GM12891 (cell line): Measurements from ENCODE around the gene LOXL1. TPM values are rescaled to one million over a fixed set of nuclear protein-coding genes. Genes with fewer than 3 reads are reported as not detected.

Source experiments
- DNase-seq: peaks from one replicate; pipeline ENCODE4 v3.0.0; 2011; ENCODE audit warnings: low spot score; ENCODE audit not compliant: insufficient read length
- FAIRE-seq: peaks from 2 replicates; lab custom pipeline; 2011; peaks lifted over from hg19 to GRCh38; lab: Jason Lieb, UNC
- PAX5 ChIP-seq: IDR thresholded peaks from 2 replicates; pipeline ENCODE4 v1.6.1; 2011; ENCODE audit warnings: low read length, moderate library complexity, mild to moderate bottlenecking; ENCODE audit not compliant: insufficient read depth, severe bottlenecking
- POLR2A ChIP-seq: IDR thresholded peaks from 2 replicates; pipeline ENCODE4 v1.6.1; 2011; ENCODE audit warnings: low read depth, low read length, control low read depth
- POLR2AphosphoS5 ChIP-seq: IDR thresholded peaks from 2 replicates; pipeline ENCODE4 v1.6.1; 2011; ENCODE audit warnings: low read depth, low read length, control low read depth
- POU2F2 ChIP-seq: IDR thresholded peaks from 2 replicates; pipeline ENCODE4 v1.6.1; 2011; ENCODE audit warnings: low read depth, mild to moderate bottlenecking, control low read depth, low read length, moderate library complexity
- SPI1 ChIP-seq: IDR thresholded peaks from 2 replicates; pipeline ENCODE4 v1.6.1; 2011; ENCODE audit warnings: low read depth, low read length, control low read depth
- TAF1 ChIP-seq: IDR thresholded peaks from 2 replicates; pipeline ENCODE4 v1.6.1; 2011; ENCODE audit warnings: low read depth, low read length, control low read depth
- polyA plus RNA-seq: library from polyadenylated mRNA; unstranded; fragments of >200 nt; gene quantifications from one replicate; pipeline ENCODE4 v1.2.1, GENCODE V29; 2012; ENCODE audit warnings: low read depth, missing spikeins, inconsistent platforms; ENCODE audit not compliant: missing spikeins

The LOXL1 gene, protein sequence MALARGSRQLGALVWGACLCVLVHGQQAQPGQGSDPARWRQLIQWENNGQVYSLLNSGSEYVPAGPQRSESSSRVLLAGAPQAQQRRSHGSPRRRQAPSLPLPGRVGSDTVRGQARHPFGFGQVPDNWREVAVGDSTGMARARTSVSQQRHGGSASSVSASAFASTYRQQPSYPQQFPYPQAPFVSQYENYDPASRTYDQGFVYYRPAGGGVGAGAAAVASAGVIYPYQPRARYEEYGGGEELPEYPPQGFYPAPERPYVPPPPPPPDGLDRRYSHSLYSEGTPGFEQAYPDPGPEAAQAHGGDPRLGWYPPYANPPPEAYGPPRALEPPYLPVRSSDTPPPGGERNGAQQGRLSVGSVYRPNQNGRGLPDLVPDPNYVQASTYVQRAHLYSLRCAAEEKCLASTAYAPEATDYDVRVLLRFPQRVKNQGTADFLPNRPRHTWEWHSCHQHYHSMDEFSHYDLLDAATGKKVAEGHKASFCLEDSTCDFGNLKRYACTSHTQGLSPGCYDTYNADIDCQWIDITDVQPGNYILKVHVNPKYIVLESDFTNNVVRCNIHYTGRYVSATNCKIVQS
- polyA plus RNA-seq: not detected

DNA sequence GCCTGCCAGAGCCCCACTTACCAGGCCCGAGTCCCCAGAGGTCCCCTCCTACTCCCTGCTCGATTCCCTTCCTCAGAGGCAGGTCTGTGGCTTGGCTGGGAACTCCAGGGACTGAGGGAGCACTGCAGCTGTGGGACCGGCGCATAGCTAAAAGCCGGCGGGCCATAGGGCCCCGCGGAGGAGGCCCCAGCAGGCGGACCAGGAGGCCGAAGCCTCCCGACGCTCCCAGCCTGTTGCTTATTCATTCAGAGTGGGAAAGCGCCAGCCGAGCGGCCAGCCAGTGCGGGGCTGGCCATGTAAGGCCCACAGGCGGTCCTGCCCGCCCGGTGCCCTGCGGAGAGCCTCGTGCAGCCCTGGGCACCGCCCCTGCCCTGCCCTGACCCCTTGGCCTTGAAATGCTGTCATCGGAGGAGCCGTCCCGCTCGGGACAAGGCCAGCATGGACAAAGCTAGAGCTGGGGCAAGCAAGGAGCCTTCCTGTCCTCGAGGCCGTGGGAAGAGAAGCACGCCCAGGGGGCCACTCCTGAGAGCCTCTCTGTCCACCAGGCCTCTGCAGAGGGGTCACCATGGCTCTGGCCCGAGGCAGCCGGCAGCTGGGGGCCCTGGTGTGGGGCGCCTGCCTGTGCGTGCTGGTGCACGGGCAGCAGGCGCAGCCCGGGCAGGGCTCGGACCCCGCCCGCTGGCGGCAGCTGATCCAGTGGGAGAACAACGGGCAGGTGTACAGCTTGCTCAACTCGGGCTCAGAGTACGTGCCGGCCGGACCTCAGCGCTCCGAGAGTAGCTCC lies at the start of gene LOXL1:
Gene LOXL1 (plus strand): TSS at position 244 of the 784 bp plus-strand sequence. CDS start 322 bp downstream, at position 566.
- TF ChIP-seq POU2F2 (no peak), POLR2AphosphoS5 (no peak), POLR2A (no peak), TAF1 (no peak), PAX5 (no peak), SPI1 (no peak)
- FAIRE-seq (no peak), DNase-seq (no peak)

DNA sequence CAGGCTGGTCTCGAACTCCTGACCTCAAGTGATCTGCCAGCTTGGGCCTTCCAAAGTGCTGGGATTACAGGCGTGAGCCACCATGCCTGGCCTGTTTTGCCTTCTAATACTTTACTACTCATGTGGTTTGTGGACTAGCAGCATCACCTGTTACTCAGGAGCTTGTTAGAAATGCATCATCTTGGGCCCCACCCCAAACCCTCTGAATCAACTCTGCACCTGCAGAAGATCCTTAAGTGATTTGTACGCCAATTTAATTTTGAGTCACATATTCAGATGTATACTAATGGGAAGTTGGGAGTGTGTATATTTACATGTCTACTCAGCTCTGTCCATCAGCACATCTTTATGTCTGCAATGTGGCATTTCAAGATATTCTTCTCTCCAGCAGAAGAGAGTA lies 46.8 kb upstream of the LOXL1 start:
- no peak for FAIRE-seq
- TF ChIP-seq POLR2AphosphoS5 (no peak), POU2F2 (no peak), SPI1 (no peak), TAF1 (no peak), POLR2A (no peak)
- DNase-seq: no peak

DNA sequence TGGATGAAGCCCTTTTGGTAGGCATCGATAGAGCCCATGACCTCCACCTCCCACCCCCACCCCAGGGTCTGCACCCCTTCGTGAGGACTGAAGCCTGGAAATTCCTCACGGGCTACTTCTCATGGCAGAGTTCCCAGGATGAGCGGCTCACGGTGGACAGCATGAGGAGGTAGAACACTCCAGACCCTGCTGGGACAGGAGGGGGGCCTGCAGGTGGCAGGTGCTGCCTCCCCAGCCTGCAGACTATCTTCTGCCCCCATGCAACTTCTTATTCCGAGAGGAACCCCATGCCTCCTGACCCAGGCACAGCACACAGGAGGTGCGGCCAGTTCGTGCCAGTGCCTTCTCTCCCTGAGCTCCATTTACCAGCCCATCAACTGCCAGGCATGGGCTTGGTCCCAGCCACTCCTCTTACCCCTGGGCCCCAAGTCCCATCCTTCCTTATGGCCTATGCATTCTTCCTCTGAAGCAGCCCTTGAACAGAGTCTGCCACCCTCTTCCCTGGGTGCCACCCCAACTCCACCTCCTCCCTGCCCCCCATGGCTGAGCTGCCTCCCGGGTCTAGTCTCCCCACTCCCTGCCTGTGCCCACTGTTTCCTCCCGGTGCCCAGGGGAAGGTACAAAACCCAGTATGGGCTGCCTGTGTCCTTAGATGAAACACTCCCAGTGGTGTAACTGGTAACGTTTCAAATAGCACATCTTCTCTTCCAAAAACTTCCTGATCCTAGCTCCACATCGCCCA lies 44.5 kb upstream of the LOXL1 start:
- TF ChIP-seq POU2F2 (no peak), PAX5 (no peak), SPI1 (no peak), POLR2AphosphoS5 (no peak), POLR2A (no peak), TAF1 (no peak)
- FAIRE-seq (no peak), DNase-seq (no peak)

DNA sequence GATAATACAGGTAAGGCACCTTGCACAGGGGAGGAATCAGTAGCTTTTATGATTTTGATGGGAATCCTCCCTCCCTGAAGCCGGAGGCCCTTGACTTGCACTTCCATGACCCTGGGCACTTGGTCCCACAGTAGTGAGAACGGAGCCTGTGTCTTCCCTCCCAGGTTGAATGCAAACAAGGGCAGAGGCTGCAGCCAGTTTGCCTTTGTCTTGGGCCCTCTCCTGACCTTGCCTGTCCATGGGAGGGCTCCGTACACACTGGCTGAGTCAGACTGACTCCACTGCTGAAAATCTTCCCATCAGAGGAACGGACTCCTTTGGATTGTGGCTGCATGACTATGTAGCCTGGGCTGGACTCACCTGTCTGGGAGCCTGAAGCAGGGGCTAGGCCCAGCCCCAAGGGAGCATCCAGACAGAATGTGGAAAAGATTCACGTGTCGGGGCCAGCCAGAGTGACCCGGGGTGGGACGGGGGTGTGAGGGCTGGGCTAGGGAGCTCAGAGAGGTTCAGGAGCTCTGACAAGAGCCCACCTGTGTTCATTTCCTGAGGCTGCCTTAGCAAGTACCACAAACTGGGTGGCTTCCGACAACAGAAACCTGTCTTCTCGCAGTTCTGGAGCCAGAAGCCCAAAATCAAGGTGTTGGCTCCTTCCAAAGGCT lies 43.4 kb upstream of the LOXL1 start:
- DNase-seq: no peak
- FAIRE-seq: no peak
- TF ChIP-seq TAF1 (no peak), PAX5 (no peak), SPI1 (no peak), POU2F2 (no peak), POLR2A (no peak), POLR2AphosphoS5 (no peak)

DNA sequence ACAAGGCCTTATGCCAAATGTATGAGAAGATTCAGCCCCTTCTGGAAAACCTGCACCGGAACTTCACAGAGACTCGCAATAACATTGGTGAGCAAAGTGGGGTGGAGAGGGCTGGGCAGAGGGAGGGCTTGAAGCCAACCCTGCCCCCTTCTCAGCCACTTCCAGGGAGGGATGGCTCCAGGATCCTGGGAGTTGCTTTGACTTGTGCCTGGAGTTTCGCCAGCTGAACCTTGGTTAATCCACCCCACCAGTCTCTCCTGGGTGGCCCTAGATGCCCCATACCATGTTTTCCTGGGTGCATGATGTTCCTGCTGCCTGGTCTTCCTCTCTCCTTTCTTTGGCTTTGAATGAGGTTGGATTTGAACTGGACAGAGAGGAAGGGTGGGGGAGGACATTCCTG lies 42.1 kb upstream of the LOXL1 start:
- TF ChIP-seq TAF1 (no peak), POLR2A (no peak), PAX5 (no peak), POU2F2 (no peak), POLR2AphosphoS5 (no peak), SPI1 (no peak)
- no peak for DNase-seq
- no peak for FAIRE-seq

DNA sequence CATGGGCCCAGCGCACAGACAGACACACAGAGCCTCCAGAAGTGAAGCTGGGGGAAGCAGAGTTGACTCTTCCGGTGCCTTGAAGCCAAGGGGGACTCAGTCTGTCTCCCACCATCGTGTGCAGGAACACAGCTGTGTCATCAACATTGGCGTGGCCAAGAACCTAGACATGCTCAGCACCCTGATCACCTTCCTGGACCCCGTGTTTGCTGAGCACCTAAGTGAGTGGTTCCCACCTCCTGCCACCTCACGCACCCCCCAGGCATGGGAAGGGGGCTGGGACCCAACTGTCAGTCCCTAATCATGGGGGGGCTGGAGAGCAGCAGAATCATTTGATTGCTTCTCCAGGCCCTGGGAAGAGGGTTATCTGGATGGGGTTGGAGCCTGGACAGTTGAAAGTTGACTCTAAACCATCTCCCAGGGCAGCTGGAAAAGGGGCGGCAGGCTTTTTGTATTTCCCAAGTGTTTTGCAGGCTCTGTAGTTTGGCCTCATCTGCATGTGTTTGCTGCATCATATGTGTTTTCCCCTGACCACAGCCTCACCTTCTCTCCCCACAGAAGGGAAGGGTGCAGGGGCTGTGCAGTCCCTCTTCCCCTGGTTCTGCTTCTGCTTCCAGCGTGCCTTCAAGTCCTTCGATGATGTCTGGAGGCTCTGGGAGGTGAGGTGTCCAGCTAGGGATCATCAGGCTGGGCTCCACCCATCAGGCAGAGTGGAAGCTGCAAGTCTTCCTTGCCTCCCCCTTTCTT lies 40.1 kb upstream of the LOXL1 start:
- DNase-seq (no peak), FAIRE-seq (no peak)

DNA sequence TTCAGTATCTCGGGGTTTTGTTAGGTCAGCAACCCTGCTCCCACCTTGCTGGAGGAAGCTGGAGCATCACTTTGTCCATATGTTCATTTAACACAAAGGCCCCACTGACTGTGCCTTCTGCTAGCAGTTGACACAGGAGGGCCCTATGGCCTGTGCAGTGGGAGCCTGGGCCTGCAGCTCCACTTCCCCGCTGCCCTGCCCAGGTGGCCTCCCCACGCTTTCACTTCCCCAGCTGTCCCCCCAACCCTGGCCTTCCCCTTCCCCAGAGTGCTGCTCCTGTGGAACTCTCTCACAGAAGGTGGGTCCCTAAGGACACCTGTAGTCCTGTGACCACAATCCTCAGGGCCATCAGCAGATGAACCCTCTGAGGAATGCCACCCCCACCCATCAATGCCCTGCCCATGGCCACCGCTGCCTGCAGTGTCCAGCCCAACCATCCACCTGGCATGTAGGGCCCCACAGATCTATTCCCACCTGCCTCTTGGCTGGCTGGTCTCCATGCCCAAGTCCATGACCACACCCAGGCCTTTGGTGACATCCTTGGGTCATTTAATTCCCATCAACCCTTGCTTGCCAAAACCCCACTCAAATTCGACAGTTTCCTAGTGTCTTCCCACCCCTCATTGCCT lies 39.4 kb upstream of the LOXL1 start:
- DNase-seq (no peak), FAIRE-seq (no peak)
- no peak for TF ChIP-seq POU2F2
- no peak for TF ChIP-seq TAF1
- no peak for TF ChIP-seq SPI1
- TF ChIP-seq POLR2A: no peak
- no peak for TF ChIP-seq PAX5
- no peak for TF ChIP-seq POLR2AphosphoS5

More for the DNA sequence above, 40.1 kb upstream of the LOXL1 start:
- TF ChIP-seq TAF1 (no peak), SPI1 (no peak)

DNA sequence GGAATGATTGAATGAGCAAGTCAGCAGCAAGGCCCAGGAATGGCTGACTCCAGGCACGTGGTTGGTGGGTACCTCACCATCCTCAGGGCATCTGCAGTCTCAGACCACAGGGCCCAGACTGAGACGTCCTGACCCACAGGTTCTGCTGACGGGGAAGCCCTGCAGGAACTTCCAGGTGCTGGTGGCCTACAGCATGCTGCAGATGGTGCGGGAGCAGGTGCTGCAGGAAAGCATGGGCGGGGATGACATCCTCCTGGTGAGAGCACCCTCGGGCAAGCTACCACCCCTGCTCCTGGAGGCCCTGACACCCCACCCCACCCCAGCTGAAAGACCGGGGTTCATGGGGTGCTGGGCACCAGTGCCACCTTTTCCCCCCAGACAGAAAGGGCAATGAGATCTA lies 38.8 kb upstream of the LOXL1 start:
- no peak for FAIRE-seq
- TF ChIP-seq TAF1 (no peak), SPI1 (no peak), PAX5 (no peak), POLR2A (no peak), POU2F2 (no peak), POLR2AphosphoS5 (no peak)
- no peak for DNase-seq
